Measurements from ENCODE around the gene DLST.

DNA sequence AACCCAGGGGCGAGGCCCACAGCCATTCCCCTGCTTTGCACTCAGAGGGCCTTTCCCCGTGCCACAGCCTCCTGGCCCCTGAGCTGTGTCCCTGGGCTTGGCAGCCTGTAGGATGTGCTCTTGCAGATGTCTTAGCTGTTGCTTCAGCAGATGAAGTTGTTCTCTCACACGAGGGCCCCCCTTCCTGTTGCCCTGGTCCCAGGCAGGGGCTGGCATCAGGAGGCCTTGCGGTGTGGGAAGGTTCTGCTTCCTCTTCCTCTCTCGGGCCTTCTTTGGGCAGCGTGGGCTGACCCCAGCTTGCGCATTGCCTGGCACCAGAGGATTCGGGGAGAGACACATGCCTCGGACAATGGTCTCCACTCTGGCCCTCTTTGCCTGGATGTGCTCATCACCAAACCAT, 18.4 kb upstream of the DLST start:
- TF ChIP-seq POLR2A (IDR thresholded peaks at IDR 0.05): no peak
- TF ChIP-seq, protein P1, sequence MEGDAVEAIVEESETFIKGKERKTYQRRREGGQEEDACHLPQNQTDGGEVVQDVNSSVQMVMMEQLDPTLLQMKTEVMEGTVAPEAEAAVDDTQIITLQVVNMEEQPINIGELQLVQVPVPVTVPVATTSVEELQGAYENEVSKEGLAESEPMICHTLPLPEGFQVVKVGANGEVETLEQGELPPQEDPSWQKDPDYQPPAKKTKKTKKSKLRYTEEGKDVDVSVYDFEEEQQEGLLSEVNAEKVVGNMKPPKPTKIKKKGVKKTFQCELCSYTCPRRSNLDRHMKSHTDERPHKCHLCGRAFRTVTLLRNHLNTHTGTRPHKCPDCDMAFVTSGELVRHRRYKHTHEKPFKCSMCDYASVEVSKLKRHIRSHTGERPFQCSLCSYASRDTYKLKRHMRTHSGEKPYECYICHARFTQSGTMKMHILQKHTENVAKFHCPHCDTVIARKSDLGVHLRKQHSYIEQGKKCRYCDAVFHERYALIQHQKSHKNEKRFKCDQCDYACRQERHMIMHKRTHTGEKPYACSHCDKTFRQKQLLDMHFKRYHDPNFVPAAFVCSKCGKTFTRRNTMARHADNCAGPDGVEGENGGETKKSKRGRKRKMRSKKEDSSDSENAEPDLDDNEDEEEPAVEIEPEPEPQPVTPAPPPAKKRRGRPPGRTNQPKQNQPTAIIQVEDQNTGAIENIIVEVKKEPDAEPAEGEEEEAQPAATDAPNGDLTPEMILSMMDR (IDR thresholded peaks at IDR 0.05): no peak
